Loucy (cell line): ENCODE measurements around the gene FLII.

Experiments used
- EZH2phosphoT487 ChIP-seq: fragments of 200-600 bp; IDR thresholded peaks from 2 replicates; pipeline ENCODE4 v1.6.1; 2018; ENCODE audit warnings: antibody characterized with exemption, mild to moderate bottlenecking, moderate library complexity, borderline replicate concordance
- TF ChIP-seq, protein P1 (sequence below): fragments of 200-600 bp; sonication (generic); conservative IDR thresholded peaks from 2 replicates; pipeline ENCODE4 v1.5.1; 2014; ENCODE audit warnings: mild to moderate bottlenecking, antibody characterized with exemption, low read length

DNA sequence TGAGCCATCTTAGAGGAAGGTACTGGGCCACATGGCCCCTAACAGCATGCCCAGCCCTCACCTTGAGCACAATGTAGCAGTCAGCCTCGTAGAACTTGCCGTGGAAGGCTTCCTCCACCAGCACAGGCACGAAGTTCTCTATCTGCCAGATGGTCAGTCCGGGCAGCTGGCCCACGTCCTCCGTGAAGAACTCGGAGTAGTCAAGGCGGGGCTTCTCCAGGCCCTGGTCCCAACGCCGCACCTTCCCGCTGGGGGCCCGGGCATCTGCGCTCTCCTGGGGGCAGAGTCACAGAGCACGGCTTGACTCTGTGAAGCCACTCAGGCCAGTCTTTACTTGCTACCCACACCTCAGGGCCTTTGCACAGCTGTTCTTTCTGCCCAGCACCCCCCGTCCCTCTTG, 7.3 kb downstream of the FLII start:
- TF ChIP-seq, protein P1, sequence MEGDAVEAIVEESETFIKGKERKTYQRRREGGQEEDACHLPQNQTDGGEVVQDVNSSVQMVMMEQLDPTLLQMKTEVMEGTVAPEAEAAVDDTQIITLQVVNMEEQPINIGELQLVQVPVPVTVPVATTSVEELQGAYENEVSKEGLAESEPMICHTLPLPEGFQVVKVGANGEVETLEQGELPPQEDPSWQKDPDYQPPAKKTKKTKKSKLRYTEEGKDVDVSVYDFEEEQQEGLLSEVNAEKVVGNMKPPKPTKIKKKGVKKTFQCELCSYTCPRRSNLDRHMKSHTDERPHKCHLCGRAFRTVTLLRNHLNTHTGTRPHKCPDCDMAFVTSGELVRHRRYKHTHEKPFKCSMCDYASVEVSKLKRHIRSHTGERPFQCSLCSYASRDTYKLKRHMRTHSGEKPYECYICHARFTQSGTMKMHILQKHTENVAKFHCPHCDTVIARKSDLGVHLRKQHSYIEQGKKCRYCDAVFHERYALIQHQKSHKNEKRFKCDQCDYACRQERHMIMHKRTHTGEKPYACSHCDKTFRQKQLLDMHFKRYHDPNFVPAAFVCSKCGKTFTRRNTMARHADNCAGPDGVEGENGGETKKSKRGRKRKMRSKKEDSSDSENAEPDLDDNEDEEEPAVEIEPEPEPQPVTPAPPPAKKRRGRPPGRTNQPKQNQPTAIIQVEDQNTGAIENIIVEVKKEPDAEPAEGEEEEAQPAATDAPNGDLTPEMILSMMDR = no peak
- no peak for TF ChIP-seq EZH2phosphoT487
